PC-3 (cell line): ENCODE data around the gene ADIPOR1. TPM values are rescaled to one million over a fixed set of nuclear protein-coding genes. Genes with fewer than 3 reads are reported as not detected.

Experiments
- ATAC-seq: fragments of 200-7000 bp; cut with Tn5 transposase; 2 replicates; pipeline ENCODE4 v1.9.1; 2020; ENCODE audit warnings: mild to moderate bottlenecking, moderate library complexity
- BruUV-seq: library from RNA; stranded (reverse); fragments of 400-500 nt; replicated peaks from 2 replicates; lab custom pipeline; 2021; lab: Mats Ljungman, UMichigan
- CTCF ChIA-PET: fragments of 300-600 bp; sonication (Branson Sonifier 250); formaldehyde crosslinking; loops from one replicate; lab custom pipeline; 2022; ENCODE audit warnings: antibody characterized with exemption; lab: Charles Lee
- POLR2A ChIA-PET: fragments of 300-600 bp; sonication (Branson Sonifier 250); formaldehyde crosslinking; loops from one replicate; lab custom pipeline; 2022; ENCODE audit warnings: antibody characterized with exemption; ENCODE audit not compliant: unreplicated experiment; lab: Charles Lee
- DNase-seq: peaks from one replicate; pipeline ENCODE4 v3.0.0-alpha.2; 2015
- H2AFZ ChIP-seq: fragments of 300-600 bp; sonication (generic); 2 replicates; pipeline ENCODE4 v1.6.0; 2016; ENCODE audit warnings: antibody characterized with exemption, low read length
- H3F3A ChIP-seq: fragments of 300-600 bp; sonication (generic); one replicate; pipeline ENCODE4 v1.6.0; 2017; ENCODE audit warnings: antibody characterized with exemption, low read length, control low read depth, mild to moderate bottlenecking; ENCODE audit not compliant: unreplicated experiment
- H3K27ac ChIP-seq: fragments of 300-600 bp; sonication (generic); 2 replicates; pipeline ENCODE4 v1.5.1; 2016; ENCODE audit warnings: mild to moderate bottlenecking, low read length
- H3K27me3 ChIP-seq: fragments of 300-600 bp; sonication (generic); 2 replicates; pipeline ENCODE4 v1.6.1; 2016; ENCODE audit warnings: low read length, mixed read lengths
- H3K36me3 ChIP-seq: fragments of 300-600 bp; sonication (generic); 2 replicates; pipeline ENCODE4 v1.6.1; 2016; ENCODE audit warnings: low read depth, mixed run types, low read length, mixed read lengths
- H3K4me1 ChIP-seq: fragments of 300-600 bp; sonication (generic); 2 replicates; pipeline ENCODE4 v1.5.1; 2016; ENCODE audit warnings: low read length; ENCODE audit not compliant: insufficient read depth
- H3K4me2 ChIP-seq: fragments of 300-600 bp; sonication (generic); 2 replicates; pipeline ENCODE4 v1.6.0; 2016; ENCODE audit warnings: low read length
- H3K4me3 ChIP-seq: fragments of 300-600 bp; sonication (generic); 2 replicates; pipeline ENCODE4 v1.5.1; 2016; ENCODE audit warnings: mild to moderate bottlenecking, low read length, mixed read lengths
- H3K79me2 ChIP-seq: fragments of 300-600 bp; sonication (generic); 2 replicates; pipeline ENCODE4 v1.6.1; 2017; ENCODE audit warnings: low read length, mixed read lengths
- H3K9ac ChIP-seq: fragments of 300-600 bp; sonication (generic); 2 replicates; pipeline ENCODE4 v1.6.0; 2016; ENCODE audit warnings: mild to moderate bottlenecking, low read length
- H3K9me2 ChIP-seq: fragments of 300-600 bp; sonication (generic); replicated peaks from 2 replicates; pipeline ENCODE4 v1.6.1; 2016; ENCODE audit warnings: mixed run types, low read length, mixed read lengths
- H3K9me3 ChIP-seq: fragments of 300-600 bp; sonication (generic); 2 replicates; pipeline ENCODE4 v1.6.1; 2016; ENCODE audit warnings: low read length, mixed read lengths
- H4K20me1 ChIP-seq: fragments of 300-600 bp; sonication (generic); 2 replicates; pipeline ENCODE4 v1.6.1; 2016; ENCODE audit warnings: low read length, mixed read lengths
- EZH2 ChIP-seq: fragments of 300-600 bp; sonication (generic); IDR thresholded peaks from one replicate; pipeline ENCODE4 v1.6.1; 2017; ENCODE audit warnings: antibody characterized with exemption, mild to moderate bottlenecking, low read length; ENCODE audit not compliant: unreplicated experiment
- EZH2phosphoT487 ChIP-seq: fragments of 300-600 bp; sonication (generic); IDR thresholded peaks from 2 replicates; pipeline ENCODE4 v1.6.1; 2018; ENCODE audit warnings: mild to moderate bottlenecking, antibody characterized with exemption, low read length, borderline replicate concordance
- intact Hi-C: fragments of 100-400 bp; cut with micrococcal nuclease; formaldehyde crosslinking; loops from 2 replicates; pipeline ENCODE4 v1.9.0; 2023
- total RNA-seq: library from RNA; depleted of rRNA; stranded (reverse); fragments of >200 nt; gene quantifications from 2 replicates; pipeline ENCODE4 v1.2.3, GENCODE V29; 2014
- TF ChIP-seq, protein P1 (sequence below): fragments of 300-600 bp; sonication (generic); conservative IDR thresholded peaks from 2 replicates; pipeline ENCODE4 v1.5.1; 2017; ENCODE audit warnings: antibody characterized with exemption, low read depth, mild to moderate bottlenecking, low read length

The ADIPOR1 gene
- total RNA-seq, 1 experiment from 2014 or later: 137 TPM

DNA sequence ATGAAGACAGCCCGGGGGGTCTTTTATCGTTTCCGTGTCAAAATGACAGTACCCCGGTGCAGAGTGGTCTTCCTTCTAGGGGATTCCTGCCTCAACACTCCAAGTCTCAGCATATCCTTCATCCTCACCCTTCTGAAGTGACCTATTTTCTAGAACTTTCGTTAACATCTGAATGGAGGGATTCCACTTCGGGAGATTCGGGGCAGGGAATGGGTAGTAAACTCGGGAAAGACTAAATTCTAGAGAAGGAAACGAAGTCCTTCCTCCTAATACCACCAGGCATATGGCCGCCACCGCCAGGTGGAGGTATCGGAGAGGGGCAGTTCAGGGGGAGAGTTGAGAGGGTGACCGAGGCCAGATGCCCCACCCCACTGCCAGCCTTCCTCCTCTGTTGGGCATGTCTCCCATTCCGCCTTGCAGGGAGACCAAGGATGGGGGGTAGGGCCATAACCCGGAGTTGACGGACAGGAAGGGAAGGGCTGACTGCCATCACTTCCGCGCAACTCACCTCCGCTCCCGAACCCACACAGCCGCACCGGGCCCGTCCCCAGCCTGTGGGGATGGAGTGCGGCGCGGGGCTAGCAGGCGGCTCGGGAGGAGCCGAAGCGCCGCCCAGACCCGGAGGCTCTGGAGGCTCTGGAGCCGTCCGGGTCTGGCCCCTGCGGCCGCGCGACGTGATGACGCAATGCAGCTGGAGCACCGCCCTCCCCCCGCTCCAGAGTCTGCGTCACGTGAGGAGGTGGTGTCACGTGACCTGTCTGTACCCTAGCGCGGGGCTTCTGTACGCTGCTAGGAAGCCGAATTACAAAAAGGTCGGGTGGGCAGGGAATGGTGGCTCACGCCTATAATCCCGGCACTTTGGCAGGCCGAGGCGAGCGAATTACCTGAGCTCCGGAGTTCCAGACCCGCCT lies 31.3 kb downstream of the ADIPOR1 start, which contains the start of gene KLHL12:
Gene KLHL12, minus strand, starts transcription at position 654 of the 911 bp plus-strand sequence. CDS start 2,072 bp downstream, outside the sequence.
- peak within 1 kb of the TSS; percentile 82 for H3K4me3 ChIP-seq
- no peaks in the 10 kb centered on the region for H3K9me3 ChIP-seq
- H3K27me3 ChIP-seq: no peaks in the 10 kb centered on the region
- no peaks in the 10 kb centered on the region for H3F3A ChIP-seq
- ChIA-PET POLR2A (interaction anchor here (0.5 kb wide), 1 partner anchor 80 kb away, joined by 3 read pairs; the partner anchor contains the start of gene TMEM183A), CTCF (interaction anchor here (0.6 to 1.0 kb wide), 3 partner anchors 27 to 114 kb away, joined by 4 to 8 read pairs (median 4); no protein-coding TSS in a partner anchor)
- H2AFZ ChIP-seq: peak within 1 kb of the TSS; percentile 80
- intact Hi-C loops: loop anchor here (1.0 to 2.0 kb wide), 5 partner anchors 27 to 72 kb away; partner anchors contain the start of gene RABIF
- DNase-seq: peak; percentile 98
- H3K9me2 ChIP-seq: no peaks in the 10 kb centered on the region
- H3K4me2 ChIP-seq: peak within 1 kb of the TSS; percentile 94
- BruUV-seq: TSS peak; percentile 73
- ATAC-seq: peak; percentile 97
- peak within 1 kb of the TSS; percentile 81 for H3K27ac ChIP-seq
- H4K20me1 ChIP-seq: no peaks in the 10 kb centered on the region
- H3K36me3 ChIP-seq: no peaks in the 10 kb centered on the region
- H3K4me1 ChIP-seq: peaks cover 24% of the 10 kb centered on the region
- TF ChIP-seq EZH2 (no peak), EZH2phosphoT487 (no peak)
- TF ChIP-seq, protein P1, sequence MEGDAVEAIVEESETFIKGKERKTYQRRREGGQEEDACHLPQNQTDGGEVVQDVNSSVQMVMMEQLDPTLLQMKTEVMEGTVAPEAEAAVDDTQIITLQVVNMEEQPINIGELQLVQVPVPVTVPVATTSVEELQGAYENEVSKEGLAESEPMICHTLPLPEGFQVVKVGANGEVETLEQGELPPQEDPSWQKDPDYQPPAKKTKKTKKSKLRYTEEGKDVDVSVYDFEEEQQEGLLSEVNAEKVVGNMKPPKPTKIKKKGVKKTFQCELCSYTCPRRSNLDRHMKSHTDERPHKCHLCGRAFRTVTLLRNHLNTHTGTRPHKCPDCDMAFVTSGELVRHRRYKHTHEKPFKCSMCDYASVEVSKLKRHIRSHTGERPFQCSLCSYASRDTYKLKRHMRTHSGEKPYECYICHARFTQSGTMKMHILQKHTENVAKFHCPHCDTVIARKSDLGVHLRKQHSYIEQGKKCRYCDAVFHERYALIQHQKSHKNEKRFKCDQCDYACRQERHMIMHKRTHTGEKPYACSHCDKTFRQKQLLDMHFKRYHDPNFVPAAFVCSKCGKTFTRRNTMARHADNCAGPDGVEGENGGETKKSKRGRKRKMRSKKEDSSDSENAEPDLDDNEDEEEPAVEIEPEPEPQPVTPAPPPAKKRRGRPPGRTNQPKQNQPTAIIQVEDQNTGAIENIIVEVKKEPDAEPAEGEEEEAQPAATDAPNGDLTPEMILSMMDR: peak; percentile 82
- peak within 1 kb of the TSS; percentile 79 for H3K9ac ChIP-seq
- H3K79me2 ChIP-seq: peaks cover 15% of the 10 kb centered on the region; the same call in 1 of the 2 replicates

DNA sequence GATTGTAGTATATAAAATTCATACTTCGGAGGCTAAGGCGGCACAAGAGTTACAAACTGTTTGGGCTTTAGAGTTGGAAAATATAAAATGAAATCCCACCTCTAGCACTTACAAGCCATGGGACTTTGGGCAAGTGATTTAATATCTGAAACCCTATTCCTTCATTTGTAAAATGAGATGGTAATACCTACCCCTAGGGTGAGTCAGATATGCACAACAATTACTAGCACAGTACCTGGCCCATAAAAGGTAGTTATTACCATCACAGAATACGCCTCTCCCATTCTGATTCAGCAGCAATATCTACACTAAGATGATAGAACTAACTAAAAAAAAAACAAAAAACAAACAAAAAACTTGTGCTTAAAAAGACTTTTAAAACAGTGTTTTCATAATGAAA lies 34.6 kb downstream of the ADIPOR1 start:
- no peak for TF ChIP-seq EZH2phosphoT487
- no peak for TF ChIP-seq EZH2
- TF ChIP-seq, protein P1: no peak
- Histone ChIP-seq H3K4me3 (no peak overlapping the region), H4K20me1 (no peaks in the 10 kb centered on the region), H3K27ac (peak overlapping the region; percentile 1; the same call in 1 of the 2 replicates), H3F3A (no peaks in the 10 kb centered on the region), H3K79me2 (peaks cover 15% of the 10 kb centered on the region; the same call in 1 of the 2 replicates), H3K9me3 (no peaks in the 10 kb centered on the region), H3K36me3 (peaks cover 8% of the 10 kb centered on the region), H3K27me3 (no peaks in the 10 kb centered on the region), H3K4me1 (peaks cover 24% of the 10 kb centered on the region), H3K9me2 (no peaks in the 10 kb centered on the region), H2AFZ (no peak overlapping the region), H3K4me2 (peak overlapping the region; percentile 4), H3K9ac (no peak overlapping the region)
- ChIA-PET CTCF (no interaction called here), POLR2A (no interaction called here)
- intact Hi-C loops: no loop called here
- DNase-seq (peak; percentile 66), ATAC-seq (peak; percentile 42)
- no TSS peak for BruUV-seq
